ENCODE data around the gene VAMP2. TPM values are rescaled to one million over a fixed set of nuclear protein-coding genes. Genes with fewer than 3 reads are reported as not detected.

Gene VAMP2
- 100 to 1,000 TPM in 4 of 5 experiments, 10 to 100 TPM in 1; 87.1 to 256 (median 210) TPM for total RNA-seq
- 10 to 100 TPM; 75.0 to 75.1 TPM for polyA plus RNA-seq
- total RNA-seq: 77.8 reads per million, percentile 80 among the genes with 10 or more reads in this experiment

- ATAC-seq (peak; percentile 74), DNase-seq (peak; percentile 79 to 94 (median 88))
- Mint-ChIP-seq H3K9me3 (peaks cover 0 to 3% (median 0%) of the 10 kb centered on the region in 11 donors), H3K27me3 (no peaks in the 10 kb centered on the region), H3K27ac (peak within 1 kb of the TSS in 8 of 9 donors; percentile 94 to 99 (median 98)), H3K4me3 (peak within 1 kb of the TSS; percentile 78 to 94 (median 90)), H3K4me1 (peaks cover 46 to 67% (median 59%) of the 10 kb centered on the region in 7 donors), H3K36me3 (peaks cover 0 to 29% (median 17%) of the 10 kb centered on the region in 5 donors)
- Histone ChIP-seq H3K4me3 (ENCODE audit: low read length) (peak within 1 kb of the TSS; percentile 99), H3K4me1 (ENCODE audit: control insufficient read depth in 2 of 2, insufficient read depth in 2 of 2, low read length in 2 of 2) (peaks cover 41 to 56% of the 10 kb centered on the region in 2 donors), H3K27ac (ENCODE audit: low read depth, low read length) (peak within 1 kb of the TSS; percentile 100), H3K27me3 (ENCODE audit: control insufficient read depth in 2 of 2, insufficient read depth in 2 of 2, low read length in 2 of 2) (peaks cover 0 to 3% of the 10 kb centered on the region in 2 donors), H3K36me3 (ENCODE audit: control insufficient read depth in 2 of 3, insufficient read depth in 3 of 3, low read length in 3 of 3) (peaks cover 8 to 26% (median 13%) of the 10 kb centered on the region in 3 experiments), H3K9me3 (ENCODE audit: control insufficient read depth in 2 of 3, low read length in 3 of 3) (no peaks in the 10 kb centered on the region)
- ChIA-PET POLR2A (interaction anchor here (0.6 to 14.5 kb wide), 9 partner anchors 9 to 475 kb away, joined by 3 to 820 read pairs (median 7); partner anchors contain the start of genes BORCS6, PER1, TMEM107 and TP53), CTCF (no interaction called here)
- intact Hi-C loops (cut with micrococcal nuclease): no loop called here
These were observed at the start of gene VAMP2 for GRCh38 chr17:8162233-8162996. TSS of gene VAMP2 (minus strand) at chr17:8162948. CDS start at chr17:8162879, 69 bp downstream.

GRCh38 chr17:8210761-8211458, 48.2 kb upstream of the VAMP2 start:
- peaks cover 14 to 35% (median 16%) of the 10 kb centered on the region in 7 donors for H3K4me1 Mint-ChIP-seq
- intact Hi-C loops (cut with micrococcal nuclease): loop anchor here (1.0 to 5.0 kb wide), 6 partner anchors 11 to 38 kb away; partner anchors contain the start of genes CTC1 (in 1 of the 2) and PFAS (in 1 of the 2)
- H3K9me3 ChIP-seq (ENCODE audit: control insufficient read depth in 2 of 3, low read length in 3 of 3): no peaks in the 10 kb centered on the region
- H3K27ac ChIP-seq (ENCODE audit: low read depth, low read length): peak overlapping the region; percentile 81
- no peak for ATAC-seq
- POLR2A ChIA-PET: interaction anchor here (1.0 to 9.6 kb wide), 9 partner anchors 8 to 85 kb away, joined by 4 to 110 read pairs (median 6); partner anchors contain the start of genes BORCS6, CTC1 and SLC25A35
- peaks cover 0 to 16% (median 0%) of the 10 kb centered on the region in 5 donors for H3K36me3 Mint-ChIP-seq
- DNase-seq: no peak
- no peaks in the 10 kb centered on the region for H3K27me3 ChIP-seq (ENCODE audit: control insufficient read depth in 2 of 2, insufficient read depth in 2 of 2, low read length in 2 of 2)
- peak overlapping the region; percentile 85 to 97 (median 93) for H3K4me3 Mint-ChIP-seq
- H3K27me3 Mint-ChIP-seq: no peaks in the 10 kb centered on the region
- H3K9me3 Mint-ChIP-seq: no peaks in the 10 kb centered on the region
- CTCF ChIA-PET: interaction anchor here (0.7 to 2.4 kb wide), 4 partner anchors 11 to 91 kb away, joined by 4 to 6 read pairs (median 5); no protein-coding TSS in a partner anchor
- peaks cover 5 to 8% of the 10 kb centered on the region in 2 donors for H3K4me1 ChIP-seq (ENCODE audit: control insufficient read depth in 2 of 2, insufficient read depth in 2 of 2, low read length in 2 of 2)
- H3K4me3 ChIP-seq (ENCODE audit: low read length): peak overlapping the region; percentile 91
- H3K27ac Mint-ChIP-seq: peak overlapping the region; percentile 60 to 95 (median 86)
- no peaks in the 10 kb centered on the region for H3K36me3 ChIP-seq (ENCODE audit: control insufficient read depth in 2 of 3, insufficient read depth in 3 of 3, low read length in 3 of 3)

- peaks cover 14 to 35% (median 16%) of the 10 kb centered on the region in 7 donors for H3K4me1 Mint-ChIP-seq
- peak within 1 kb of the TSS; percentile 81 for H3K27ac ChIP-seq (ENCODE audit: low read depth, low read length)
- intact Hi-C loops (cut with micrococcal nuclease): loop anchor here (1.0 to 5.0 kb wide), 6 partner anchors 10 to 37 kb away; partner anchors contain the start of genes CTC1 (in 1 of the 2) and PFAS (in 1 of the 2)
- H3K9me3 Mint-ChIP-seq: no peaks in the 10 kb centered on the region
- H3K27ac Mint-ChIP-seq: peak within 1 kb of the TSS; percentile 60 to 95 (median 86)
- ChIA-PET POLR2A (interaction anchor here (0.6 to 9.6 kb wide), 12 partner anchors 9 to 86 kb away, joined by 3 to 110 read pairs (median 5); partner anchors contain the start of genes BORCS6, CTC1, SLC25A35 and TMEM107), CTCF (interaction anchor here (0.6 to 1.0 kb wide), 4 partner anchors 12 to 100 kb away, joined by 4 to 5 read pairs (median 4); no protein-coding TSS in a partner anchor)
- no peaks in the 10 kb centered on the region for H3K9me3 ChIP-seq (ENCODE audit: control insufficient read depth in 2 of 3, low read length in 3 of 3)
- no peaks in the 10 kb centered on the region for H3K36me3 ChIP-seq (ENCODE audit: control insufficient read depth in 2 of 3, insufficient read depth in 3 of 3, low read length in 3 of 3)
- peak within 1 kb of the TSS; percentile 85 to 97 (median 93) for H3K4me3 Mint-ChIP-seq
- H3K27me3 Mint-ChIP-seq: no peaks in the 10 kb centered on the region
- ATAC-seq: peak; percentile 99
- H3K36me3 Mint-ChIP-seq: peaks cover 0 to 16% (median 0%) of the 10 kb centered on the region in 5 donors
- peaks cover 5 to 8% of the 10 kb centered on the region in 2 donors for H3K4me1 ChIP-seq (ENCODE audit: control insufficient read depth in 2 of 2, insufficient read depth in 2 of 2, low read length in 2 of 2)
- peak; percentile 76 to 96 (median 90) for DNase-seq
- H3K27me3 ChIP-seq (ENCODE audit: control insufficient read depth in 2 of 2, insufficient read depth in 2 of 2, low read length in 2 of 2): no peaks in the 10 kb centered on the region
- peak within 1 kb of the TSS; percentile 91 for H3K4me3 ChIP-seq (ENCODE audit: low read length)
These were observed 47.4 kb upstream of the VAMP2 start, which contains the start of gene AURKB for GRCh38 chr17:8209907-8210760. TSS of gene AURKB (minus strand) at chr17:8210575. CDS start at chr17:8210224, 351 bp downstream.

- DNase-seq (no peak), ATAC-seq (no peak)
- no peak overlapping the region for H3K4me3 ChIP-seq (ENCODE audit: low read length)
- no peaks in the 10 kb centered on the region for H3K27me3 Mint-ChIP-seq
- H3K4me1 Mint-ChIP-seq: peaks cover 12 to 38% (median 17%) of the 10 kb centered on the region in 7 donors
- ChIA-PET POLR2A (interaction anchor here (0.5 to 9.6 kb wide), 7 partner anchors 13 to 870 kb away, joined by 3 to 110 read pairs (median 7); partner anchors contain the start of genes ACAP1 and BORCS6), CTCF (no interaction called here)
- H3K36me3 ChIP-seq (ENCODE audit: control insufficient read depth in 2 of 3, insufficient read depth in 3 of 3, low read length in 3 of 3): no peaks in the 10 kb centered on the region
- H3K4me1 ChIP-seq (ENCODE audit: control insufficient read depth in 2 of 2, insufficient read depth in 2 of 2, low read length in 2 of 2): peaks cover 5 to 8% of the 10 kb centered on the region in 2 donors
- intact Hi-C loops (cut with micrococcal nuclease): no loop called here
- H3K27ac Mint-ChIP-seq: peak overlapping the region in 2 of 9 donors; percentile 33 to 56
- H3K9me3 ChIP-seq (ENCODE audit: control insufficient read depth in 2 of 3, low read length in 3 of 3): no peaks in the 10 kb centered on the region
- no peak overlapping the region for H3K27ac ChIP-seq (ENCODE audit: low read depth, low read length)
- peaks cover 0 to 30% (median 0%) of the 10 kb centered on the region in 5 donors for H3K36me3 Mint-ChIP-seq
- no peaks in the 10 kb centered on the region for H3K9me3 Mint-ChIP-seq
- H3K27me3 ChIP-seq (ENCODE audit: control insufficient read depth in 2 of 2, insufficient read depth in 2 of 2, low read length in 2 of 2): no peaks in the 10 kb centered on the region
- H3K4me3 Mint-ChIP-seq: no peak overlapping the region
These were observed 43.8 kb upstream of the VAMP2 start for GRCh38 chr17:8206536-8206935.

GRCh38 chr17:8204761-8205555, 42.2 kb upstream of the VAMP2 start:
- ChIA-PET CTCF (interaction anchor here (1.5 kb wide), 1 partner anchor 125 kb away, joined by 3 read pairs; no protein-coding TSS in a partner anchor), POLR2A (interaction anchor here (0.6 to 9.6 kb wide), 3 partner anchors 9 to 19 kb away, joined by 3 to 110 read pairs (median 3); no protein-coding TSS in a partner anchor)
- Mint-ChIP-seq H3K27me3 (peaks cover 0 to 2% (median 0%) of the 10 kb centered on the region in 5 donors), H3K4me3 (no peak overlapping the region), H3K27ac (peak overlapping the region in 1 of 9 donors; percentile 38), H3K4me1 (peaks cover 5 to 37% (median 7%) of the 10 kb centered on the region in 7 donors), H3K36me3 (peaks cover 0 to 29% (median 0%) of the 10 kb centered on the region in 5 donors), H3K9me3 (peaks cover 0 to 3% (median 0%) of the 10 kb centered on the region in 11 donors)
- no peaks in the 10 kb centered on the region for H3K27me3 ChIP-seq (ENCODE audit: control insufficient read depth in 2 of 2, insufficient read depth in 2 of 2, low read length in 2 of 2)
- ATAC-seq (no peak), DNase-seq (no peak)
- H3K27ac ChIP-seq (ENCODE audit: low read depth, low read length): no peak overlapping the region
- H3K4me1 ChIP-seq (ENCODE audit: control insufficient read depth in 2 of 2, insufficient read depth in 2 of 2, low read length in 2 of 2): peaks cover 0 to 2% of the 10 kb centered on the region in 2 donors
- no peaks in the 10 kb centered on the region for H3K9me3 ChIP-seq (ENCODE audit: control insufficient read depth in 2 of 3, low read length in 3 of 3)
- no peaks in the 10 kb centered on the region for H3K36me3 ChIP-seq (ENCODE audit: control insufficient read depth in 2 of 3, insufficient read depth in 3 of 3, low read length in 3 of 3)
- no peak overlapping the region for H3K4me3 ChIP-seq (ENCODE audit: low read length)
- intact Hi-C loops (cut with micrococcal nuclease): no loop called here
